HG02970 (cell line): Measurements from ENCODE around the gene KLHL30.

Experiments used
- ATAC-seq: cut with Tn5 transposase; IDR thresholded peaks from one replicate; pipeline ENCODE4 v1.9.1; 2021; ENCODE audit warnings: mild to moderate bottlenecking, moderate library complexity, moderate number of reproducible peaks; ENCODE audit not compliant: unreplicated experiment, low FRiP score

KLHL30 gene

GRCh38 chr2:238138331-238139195 lies at the start of gene KLHL30:
KLHL30 (plus strand) TSS chr2:238138668; CDS start chr2:238140755, 2,087 bp downstream.
- no peak for ATAC-seq

GRCh38 chr2:238090887-238091286 lies 47.6 kb upstream of the KLHL30 start:
- ATAC-seq, result no peak

DNA sequence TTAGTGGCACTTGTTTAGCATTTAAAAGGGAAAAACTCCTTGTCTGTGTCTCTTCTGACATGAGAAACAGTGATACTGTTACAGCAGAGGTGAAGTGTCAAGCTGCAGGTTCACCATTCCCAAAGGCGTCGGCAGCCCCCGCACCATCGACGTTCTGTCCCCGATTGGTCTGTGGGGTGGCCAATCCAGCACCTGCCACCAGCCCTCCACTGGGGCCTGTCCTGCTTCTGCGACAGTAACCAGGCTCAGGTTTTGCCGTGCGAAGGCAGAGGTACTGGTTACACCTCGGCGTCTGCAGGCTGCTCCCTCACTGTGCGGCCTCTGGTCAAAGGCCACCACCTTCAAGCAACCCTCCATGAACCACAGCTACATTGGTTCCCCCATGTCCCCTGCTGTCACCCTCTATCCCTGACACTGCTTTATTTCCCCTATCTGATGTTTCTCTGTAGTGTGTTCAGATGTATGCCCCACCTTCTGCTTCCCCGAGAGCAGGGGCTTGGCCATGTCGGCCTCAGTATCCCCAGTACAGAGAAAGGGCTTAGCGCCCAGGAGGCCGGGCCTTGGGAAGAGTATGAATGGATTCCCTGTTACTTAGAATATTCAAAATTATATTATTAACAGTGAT lies 46.9 kb upstream of the KLHL30 start:
- ATAC-seq, result no peak

GRCh38 chr2:238092486-238093035 lies 45.9 kb upstream of the KLHL30 start:
- ATAC-seq, result no peak

- ATAC-seq, result no peak
These were observed 45.0 kb upstream of the KLHL30 start for GRCh38 chr2:238093181-238094140.

DNA sequence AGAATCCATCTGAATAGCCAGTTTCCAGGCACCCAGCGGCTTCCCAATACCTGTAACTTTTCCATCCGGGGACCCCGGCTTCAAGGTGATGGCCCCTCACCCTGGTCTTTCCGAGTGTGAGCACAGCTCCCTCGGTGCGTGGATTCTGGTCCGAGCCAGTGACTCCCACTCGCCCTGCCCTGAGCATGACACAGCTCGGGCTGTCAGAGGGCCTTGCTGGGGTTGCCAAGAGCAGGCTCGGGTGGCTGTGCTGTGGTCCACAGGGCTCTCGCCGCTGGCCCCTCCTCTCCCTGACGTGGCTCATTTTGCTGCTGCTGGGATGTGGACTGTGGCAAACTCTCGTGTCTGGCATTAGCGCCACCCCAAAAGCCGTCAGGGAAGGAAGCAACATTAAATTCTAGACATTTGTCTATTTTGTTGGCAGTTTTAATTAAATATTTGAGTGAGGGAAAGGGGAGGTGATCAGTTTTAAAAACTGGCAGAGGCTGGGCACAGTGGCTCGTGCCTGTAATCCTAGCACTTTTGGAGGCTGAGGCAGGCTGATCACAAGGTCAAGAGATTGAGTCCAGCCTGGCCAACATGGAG lies 43.9 kb upstream of the KLHL30 start:
- no peak for ATAC-seq

- no peak for ATAC-seq
These were observed 43.3 kb upstream of the KLHL30 start for GRCh38 chr2:238095143-238095542.

- ATAC-seq, result no peak
These were observed 42.0 kb upstream of the KLHL30 start for GRCh38 chr2:238096311-238097011.

DNA sequence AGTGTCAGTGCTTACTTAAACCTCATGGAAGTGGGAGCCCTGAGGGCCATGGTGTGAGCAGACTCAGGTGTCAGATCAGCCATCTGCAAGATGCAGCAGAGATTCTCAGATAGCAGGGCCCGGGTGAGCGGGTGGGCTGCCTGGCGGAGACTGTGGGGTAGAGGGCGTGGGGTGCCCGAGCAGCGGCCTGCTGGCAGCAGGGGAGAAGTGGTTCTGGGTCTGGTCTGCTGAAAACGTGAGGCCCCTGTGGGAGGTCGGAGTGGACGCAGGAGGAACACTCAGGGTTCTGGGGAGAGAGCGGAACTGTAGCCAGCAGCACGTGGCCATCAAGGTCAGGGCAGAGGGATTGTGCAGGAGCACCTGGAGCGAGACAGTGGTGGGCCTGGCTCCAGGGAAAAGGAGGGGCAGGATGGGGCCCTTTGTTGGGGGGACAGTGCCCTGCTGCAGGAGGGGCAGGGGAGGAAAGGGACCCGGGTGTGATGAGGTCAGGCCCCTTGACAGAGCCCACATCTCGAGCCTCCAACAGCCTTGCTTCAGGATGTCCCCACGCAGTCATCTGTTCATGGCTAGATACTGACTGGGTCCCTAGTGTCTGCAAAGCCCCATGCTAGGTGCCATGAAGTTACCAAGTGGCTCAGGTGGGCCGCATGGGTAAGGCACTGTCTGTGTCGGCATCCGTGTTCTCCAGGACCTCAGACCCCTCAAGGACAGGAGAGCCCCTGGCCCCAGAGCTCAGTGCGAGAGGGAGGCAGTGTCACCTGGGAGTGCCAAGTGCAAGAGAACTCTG lies 41.1 kb upstream of the KLHL30 start:
- ATAC-seq, result no peak

GRCh38 chr2:238097988-238098871 lies 40.2 kb upstream of the KLHL30 start:
- no peak for ATAC-seq

DNA sequence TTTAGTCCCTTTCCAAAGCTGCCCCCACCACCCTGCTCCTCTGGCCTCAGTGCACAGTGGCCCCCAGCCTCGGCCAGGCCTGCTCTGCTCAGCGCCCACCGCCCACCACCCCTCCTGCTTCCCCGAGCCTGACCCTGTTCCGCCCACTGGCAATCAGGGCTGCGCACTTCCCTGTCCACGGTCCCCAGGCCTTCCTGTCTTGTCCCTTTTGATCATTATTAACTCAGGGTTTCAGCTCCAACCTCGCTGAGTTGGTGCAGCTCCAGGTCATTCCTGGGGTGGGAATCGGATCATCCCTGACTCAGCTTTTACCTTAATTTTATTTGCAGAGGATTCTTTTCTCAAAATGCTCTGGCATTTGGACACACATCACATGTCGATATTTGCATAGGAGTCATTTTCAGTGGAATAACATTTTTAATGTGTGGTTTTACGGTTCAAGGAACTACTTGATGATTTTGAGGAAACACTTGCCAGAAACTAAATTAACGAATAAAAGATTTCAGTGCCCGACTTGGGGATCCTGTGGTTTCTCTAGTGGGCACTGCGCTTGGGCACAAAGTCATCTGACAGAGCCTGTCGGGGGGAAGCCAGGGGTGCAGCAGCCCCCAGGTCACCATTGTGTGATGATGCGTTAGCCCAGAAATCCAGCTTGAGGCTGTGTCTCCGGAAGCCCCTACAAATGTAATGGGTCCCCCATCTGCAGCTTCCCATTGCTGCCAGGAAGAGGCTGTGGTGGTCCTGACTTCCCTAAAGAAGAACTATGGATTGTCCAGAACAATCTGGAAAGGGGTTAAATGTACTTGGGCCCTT lies 39.4 kb upstream of the KLHL30 start:
- ATAC-seq, result no peak

DNA sequence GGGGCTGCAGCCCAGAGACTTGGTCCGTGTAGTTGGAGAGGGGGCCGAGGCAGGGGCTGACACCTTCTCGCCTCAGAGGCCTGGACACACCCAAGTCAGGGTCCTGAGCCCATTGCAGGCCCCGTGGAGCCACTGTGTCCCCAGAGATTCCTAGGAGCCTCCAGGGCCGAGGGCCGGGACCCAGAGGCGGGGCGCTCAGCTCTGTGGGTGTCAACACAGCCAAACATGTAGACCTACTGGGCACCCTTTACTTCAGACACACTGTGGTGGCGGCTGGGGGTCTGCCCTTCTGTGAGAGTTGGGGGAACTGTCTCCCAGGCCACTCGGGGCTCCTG lies 38.8 kb upstream of the KLHL30 start:
- ATAC-seq, result no peak

GRCh38 chr2:238100049-238100820 lies 38.2 kb upstream of the KLHL30 start, which contains the start of gene ESPNL:
ESPNL (plus strand) TSS chr2:238100340; CDS start chr2:238100420, 80 bp downstream.
- ATAC-seq, result no peak

- ATAC-seq, result no peak
These were observed 37.4 kb upstream of the KLHL30 start for GRCh38 chr2:238100821-238101771.
